Naive thymus-derived CD4-positive, alpha-beta T cell (primary cell): Measurements from ENCODE around the gene KL. TPM values are rescaled to one million over a fixed set of nuclear protein-coding genes. Genes with fewer than 3 reads are reported as not detected.
A peak's percentile ranks its signal among the peaks of the same experiment; 100 is the strongest.

ENCODE experiments used
- ATAC-seq: fragments of 150-1000 bp; cut with Tn5 transposase; 2 replicates; pipeline ENCODE4 v1.10.0; 2021; ENCODE audit warnings: mild to moderate bottlenecking, moderate library complexity
- CTCF ChIA-PET: fragments of 350-600 bp; sonication (Branson Sonifier 250); formaldehyde crosslinking; loops from one replicate; lab custom pipeline; 2021; ENCODE audit warnings: antibody characterized with exemption; lab: Charles Lee
- POLR2A ChIA-PET: fragments of 350-600 bp; sonication (Branson Sonifier 250); formaldehyde crosslinking; loops from one replicate; lab custom pipeline; 2021; ENCODE audit warnings: antibody characterized with exemption, inconsistent platforms; lab: Charles Lee
- DNase-seq, 9 donors: peaks; one replicate each; pipeline versions ENCODE4 v3.0.0 to v3.0.0-alpha.2; 2020 to 2022; ENCODE audit warnings: mixed read lengths in 1 of 9
- H3K27ac ChIP-seq: one replicate; pipeline ENCODE4 v1.7.0; 2013; ENCODE audit warnings: mild to moderate bottlenecking, low read depth, low read length, moderate library complexity
- H3K27me3 ChIP-seq, 2 donors: one replicate each; pipeline ENCODE4 v1.7.0; 2013; ENCODE audit warnings: low read length in 2 of 2, mild to moderate bottlenecking in 2 of 2, moderate library complexity in 2 of 2; ENCODE audit not compliant: control insufficient read depth in 2 of 2, insufficient read depth in 2 of 2
- H3K36me3 ChIP-seq, 3 experiments: 1 replicate in 2 of 3; 2 replicates in 1 of 3; pipeline ENCODE4 v1.7.0; 2013; ENCODE audit warnings: low read length in 3 of 3, mild to moderate bottlenecking in 3 of 3, moderate library complexity in 1 of 3; ENCODE audit not compliant: insufficient read depth in 3 of 3, control insufficient read depth in 2 of 3
- H3K4me1 ChIP-seq, 2 donors: one replicate each; pipeline ENCODE4 v1.7.0; 2013; ENCODE audit warnings: low read length in 2 of 2, mild to moderate bottlenecking in 2 of 2, moderate library complexity in 1 of 2; ENCODE audit not compliant: control insufficient read depth in 2 of 2, insufficient read depth in 2 of 2
- H3K4me3 ChIP-seq: 2 replicates; pipeline ENCODE4 v1.7.0; 2013; ENCODE audit warnings: mild to moderate bottlenecking, low read length
- H3K9me3 ChIP-seq, 3 experiments: 1 replicate in 2 of 3; 2 replicates in 1 of 3; pipeline ENCODE4 v1.7.0; 2013; ENCODE audit warnings: low read length in 3 of 3; ENCODE audit not compliant: control insufficient read depth in 2 of 3
- H3K27ac Mint-ChIP-seq, 9 donors: one replicate each; pipeline ENCODE4 v1.8.0; 2020 to 2022; ENCODE audit warnings: mixed read lengths in 9 of 9, mild to moderate bottlenecking in 8 of 9, moderate library complexity in 5 of 9, inconsistent platforms in 2 of 9
- H3K27me3 Mint-ChIP-seq, 5 donors: one replicate each; pipeline ENCODE4 v1.8.0; 2021 to 2022; ENCODE audit warnings: mixed read lengths in 5 of 5, mild to moderate bottlenecking in 1 of 5
- H3K36me3 Mint-ChIP-seq, 5 donors: one replicate each; pipeline ENCODE4 v1.8.0; 2020 to 2022; ENCODE audit warnings: mixed read lengths in 5 of 5, mild to moderate bottlenecking in 3 of 5, inconsistent platforms in 1 of 5
- H3K4me1 Mint-ChIP-seq, 7 donors: one replicate each; pipeline ENCODE4 v1.8.0; 2020 to 2022; ENCODE audit warnings: mixed read lengths in 7 of 7, mild to moderate bottlenecking in 3 of 7, inconsistent platforms in 1 of 7
- H3K4me3 Mint-ChIP-seq, 10 donors: one replicate each; pipeline ENCODE4 v1.8.0; 2020 to 2022; ENCODE audit warnings: mild to moderate bottlenecking in 10 of 10, mixed read lengths in 10 of 10, moderate library complexity in 6 of 10, inconsistent platforms in 2 of 10
- H3K9me3 Mint-ChIP-seq, 11 donors: one replicate each; pipeline ENCODE4 v1.8.0; 2020 to 2022; ENCODE audit warnings: mixed read lengths in 11 of 11, mild to moderate bottlenecking in 4 of 11, inconsistent platforms in 1 of 11, moderate library complexity in 1 of 11
- intact Hi-C, 2 donors: fragments of 100-400 bp; cut with micrococcal nuclease; formaldehyde crosslinking; loops; one replicate each; pipeline ENCODE4 v1.15.1; 2023
- polyA plus RNA-seq, 2 donors: library from polyadenylated mRNA; unstranded; fragments of 300-500 nt; fragmentation: Illumina TruSeq; gene quantifications; one replicate each; pipeline ENCODE4 v1.2.3, GENCODE V29; 2021
- total RNA-seq, 6 experiments: library from RNA in 5 of 6; stranded (reverse) in 5 of 6; gene quantifications; 1 replicate in 5 of 6; 2 replicates in 1 of 6; pipeline ENCODE4 v1.2.3 and lab custom pipeline; 2021 to 2026

The KL gene
- total and polyA plus RNA-seq, 7 experiments from 2014 or later, result 0.15 to 0.36 (median 0.22) TPM; not detected in 2

DNA sequence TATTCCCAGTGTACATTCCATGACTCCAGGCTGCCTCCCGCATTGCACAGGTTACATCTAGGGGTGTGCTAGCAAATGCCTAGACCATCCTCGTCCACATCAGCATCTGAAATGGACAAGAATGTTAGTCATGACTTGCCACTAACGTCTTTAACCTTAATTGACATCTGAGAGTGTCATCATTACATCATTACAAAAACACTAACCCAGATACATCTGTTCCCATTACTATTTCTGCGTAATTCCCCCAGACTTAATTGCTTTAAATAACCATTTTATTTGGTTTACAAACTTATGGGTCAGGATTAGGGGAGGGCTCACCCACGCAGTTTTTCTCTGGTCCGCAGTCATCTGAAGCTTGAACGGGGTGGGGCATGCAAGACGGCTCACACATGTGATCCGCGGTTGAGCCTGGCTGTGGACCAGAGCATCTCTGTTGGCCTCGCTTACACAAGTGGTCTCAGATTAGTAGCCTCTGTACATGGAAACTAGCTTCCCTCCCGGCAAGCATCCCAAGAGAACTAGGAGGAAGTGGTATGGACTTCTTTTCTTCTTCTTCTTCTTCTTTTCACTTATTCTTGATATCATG lies 15.9 kb downstream of the KL start:
- Histone ChIP-seq H3K9me3 (no peaks in the 10 kb centered on the region), H3K4me3 (no peak overlapping the region), H3K27ac (no peak overlapping the region), H3K4me1 (peaks cover 0 to 6% of the 10 kb centered on the region in 2 donors), H3K27me3 (no peaks in the 10 kb centered on the region), H3K36me3 (no peaks in the 10 kb centered on the region)
- no peak for ATAC-seq
- H3K27ac Mint-ChIP-seq, result peak overlapping the region in 1 of 9 donors; percentile 93
- peaks cover 9 to 35% (median 14%) of the 10 kb centered on the region in 5 donors for H3K27me3 Mint-ChIP-seq
- POLR2A ChIA-PET, result no interaction called here
- H3K36me3 Mint-ChIP-seq, result peaks cover 0 to 4% (median 3%) of the 10 kb centered on the region in 5 donors
- peaks cover 9 to 16% (median 13%) of the 10 kb centered on the region in 7 donors for H3K4me1 Mint-ChIP-seq
- CTCF ChIA-PET, result no interaction called here
- H3K9me3 Mint-ChIP-seq, result peaks cover 0 to 9% (median 0%) of the 10 kb centered on the region in 11 donors
- intact Hi-C loops, result no loop called here
- no peak for DNase-seq
- peak overlapping the region in 6 of 10 donors; percentile 6 to 89 (median 56) for H3K4me3 Mint-ChIP-seq

DNA sequence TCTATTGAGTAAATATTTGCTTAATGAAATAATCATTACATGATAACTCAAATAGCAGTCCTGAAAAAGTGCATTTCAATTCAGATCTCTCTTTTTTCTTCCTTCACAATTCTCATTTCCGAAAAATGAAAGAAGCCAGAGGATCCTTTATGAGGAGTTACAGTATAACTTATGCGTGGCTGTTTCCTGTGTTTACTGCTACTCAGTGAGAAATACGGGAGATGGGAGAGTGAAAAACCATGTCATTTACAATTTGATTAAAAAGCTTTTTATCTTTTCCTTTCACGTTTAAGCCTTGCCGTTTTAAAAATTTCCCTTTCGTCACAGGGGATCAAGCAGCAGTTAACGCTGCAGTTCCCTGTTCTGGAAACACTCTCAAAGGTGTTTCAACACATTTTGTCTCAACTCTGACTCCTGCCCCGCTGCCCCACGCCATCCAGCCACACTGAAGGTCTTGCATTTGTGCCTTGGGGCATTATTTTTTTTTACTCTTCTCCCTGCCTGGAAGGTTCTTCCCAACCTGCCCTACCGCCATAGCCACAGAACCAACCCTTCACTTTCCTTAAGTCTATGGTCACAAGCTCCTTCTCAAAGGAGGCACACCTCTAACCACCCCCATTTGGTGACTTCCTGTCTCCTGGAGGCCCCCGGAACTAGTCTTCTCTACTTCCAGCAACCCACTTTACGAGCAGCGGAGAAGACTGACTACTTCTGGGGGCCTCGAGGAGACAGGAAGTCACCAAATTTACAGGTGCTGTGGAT lies 17.0 kb downstream of the KL start:
- H3K36me3 ChIP-seq, result no peaks in the 10 kb centered on the region
- H3K4me1 ChIP-seq, result peaks cover 0 to 6% of the 10 kb centered on the region in 2 donors
- DNase-seq (peak in 6 of 9 donors; percentile 22 to 45 (median 36)), ATAC-seq (peak; percentile 71)
- ChIA-PET CTCF (interaction anchor here (0.6 kb wide), 1 partner anchor 363 kb away, joined by 3 read pairs; no protein-coding TSS in a partner anchor), POLR2A (interaction anchor here (1.5 kb wide), 1 partner anchor 510 kb away, joined by 3 read pairs; no protein-coding TSS in a partner anchor)
- Mint-ChIP-seq H3K27ac (peak overlapping the region; percentile 68 to 97 (median 85)), H3K36me3 (peaks cover 0 to 4% (median 3%) of the 10 kb centered on the region in 5 donors), H3K4me3 (peak overlapping the region; percentile 81 to 94 (median 87)), H3K9me3 (peaks cover 0 to 9% (median 0%) of the 10 kb centered on the region in 11 donors), H3K4me1 (peaks cover 9 to 16% (median 13%) of the 10 kb centered on the region in 7 donors), H3K27me3 (peaks cover 0 to 33% (median 9%) of the 10 kb centered on the region in 5 donors)
- no peaks in the 10 kb centered on the region for H3K9me3 ChIP-seq
- no peaks in the 10 kb centered on the region for H3K27me3 ChIP-seq
- intact Hi-C loops, result loop anchor here in 1 of 2 donors (1.0 kb wide), 1 partner anchor 509 kb away; no protein-coding TSS in a partner anchor
- peak overlapping the region; percentile 47 for H3K4me3 ChIP-seq
- H3K27ac ChIP-seq, result peak overlapping the region; percentile 42

DNA sequence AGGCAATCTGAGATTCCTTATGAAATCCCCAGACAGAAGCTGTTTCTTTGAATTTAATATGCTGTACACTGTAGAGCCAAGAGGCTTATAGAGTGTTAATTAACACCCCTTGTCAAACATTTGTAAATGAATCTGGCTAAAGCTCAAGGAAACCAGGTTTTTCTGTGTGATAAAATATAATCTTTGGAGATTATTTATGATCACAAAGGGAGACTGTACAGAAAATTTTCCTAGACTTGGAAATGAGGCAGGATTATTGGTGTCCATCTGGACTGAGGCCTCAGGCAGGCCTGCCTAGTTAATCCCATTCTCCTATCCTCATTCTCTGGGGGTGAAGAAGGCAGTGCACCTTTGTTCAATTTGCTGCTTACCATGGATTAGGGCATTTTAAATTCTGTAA lies 17.8 kb downstream of the KL start:
- DNase-seq (no peak), ATAC-seq (no peak)
- H3K4me3 Mint-ChIP-seq, result peak overlapping the region in 9 of 10 donors; percentile 81 to 94 (median 87)
- H3K27me3 Mint-ChIP-seq, result peaks cover 0 to 35% (median 7%) of the 10 kb centered on the region in 5 donors
- H3K27ac Mint-ChIP-seq, result peak overlapping the region in 3 of 9 donors; percentile 85 to 97 (median 93)
- H3K4me1 ChIP-seq, result peaks cover 0 to 6% of the 10 kb centered on the region in 2 donors
- no peaks in the 10 kb centered on the region for H3K27me3 ChIP-seq
- POLR2A ChIA-PET, result interaction anchor here (1.5 kb wide), 1 partner anchor 509 kb away, joined by 3 read pairs; no protein-coding TSS in a partner anchor
- no peaks in the 10 kb centered on the region for H3K36me3 ChIP-seq
- intact Hi-C loops, result loop anchor here in 1 of 2 donors (1.0 kb wide), 1 partner anchor 508 kb away; no protein-coding TSS in a partner anchor
- H3K27ac ChIP-seq, result no peak overlapping the region
- peaks cover 0 to 9% (median 0%) of the 10 kb centered on the region in 11 donors for H3K9me3 Mint-ChIP-seq
- H3K4me1 Mint-ChIP-seq, result peaks cover 9 to 16% (median 13%) of the 10 kb centered on the region in 7 donors
- H3K4me3 ChIP-seq, result peak overlapping the region; percentile 47
- CTCF ChIA-PET, result interaction anchor here (0.6 kb wide), 1 partner anchor 364 kb away, joined by 3 read pairs; no protein-coding TSS in a partner anchor
- H3K9me3 ChIP-seq, result no peaks in the 10 kb centered on the region
- H3K36me3 Mint-ChIP-seq, result peaks cover 0 to 4% (median 3%) of the 10 kb centered on the region in 5 donors

DNA sequence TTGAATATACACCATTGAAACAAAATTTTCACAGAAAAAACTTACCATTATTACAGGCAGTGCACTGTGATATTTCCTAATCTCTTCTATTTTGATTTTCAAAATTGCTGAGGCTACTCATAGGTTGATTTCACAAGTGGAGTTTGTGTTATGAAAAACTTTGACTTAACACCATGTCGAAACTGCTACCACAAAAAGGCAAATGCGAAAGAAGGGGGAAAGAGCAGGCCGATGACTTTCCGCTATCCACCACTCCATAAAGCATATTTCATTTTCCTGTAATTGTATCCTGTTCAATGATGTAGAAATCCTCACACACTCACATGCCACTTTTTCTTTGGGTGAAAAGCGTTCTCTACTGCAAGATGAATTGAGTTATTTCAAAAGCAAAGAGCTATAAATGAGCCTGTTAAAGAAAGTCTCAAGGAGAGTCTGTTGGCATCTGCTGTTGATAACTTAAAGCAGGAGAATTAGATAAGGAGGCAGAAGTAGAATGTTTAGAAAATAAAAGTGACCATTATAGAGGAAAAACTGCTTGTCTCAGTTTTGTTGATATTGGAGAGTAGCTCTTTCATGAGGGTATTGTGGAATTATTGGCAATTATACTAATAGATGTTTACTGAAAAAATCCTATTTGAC lies 18.8 kb downstream of the KL start:
- ChIA-PET CTCF (no interaction called here), POLR2A (no interaction called here)
- Mint-ChIP-seq H3K4me3 (peak overlapping the region in 3 of 10 donors; percentile 2 to 8 (median 3)), H3K9me3 (peaks cover 0 to 9% (median 0%) of the 10 kb centered on the region in 11 donors), H3K27me3 (peaks cover 0 to 35% (median 7%) of the 10 kb centered on the region in 5 donors), H3K27ac (peak overlapping the region in 1 of 9 donors; percentile 28), H3K36me3 (peaks cover 0 to 4% (median 3%) of the 10 kb centered on the region in 5 donors), H3K4me1 (peaks cover 9 to 16% (median 13%) of the 10 kb centered on the region in 7 donors)
- intact Hi-C loops, result no loop called here
- H3K9me3 ChIP-seq, result no peaks in the 10 kb centered on the region
- ATAC-seq (no peak), DNase-seq (no peak)
- H3K27ac ChIP-seq, result no peak overlapping the region
- no peaks in the 10 kb centered on the region for H3K36me3 ChIP-seq
- H3K4me1 ChIP-seq, result peaks cover 0 to 6% of the 10 kb centered on the region in 2 donors
- H3K4me3 ChIP-seq, result no peak overlapping the region
- no peaks in the 10 kb centered on the region for H3K27me3 ChIP-seq

DNA sequence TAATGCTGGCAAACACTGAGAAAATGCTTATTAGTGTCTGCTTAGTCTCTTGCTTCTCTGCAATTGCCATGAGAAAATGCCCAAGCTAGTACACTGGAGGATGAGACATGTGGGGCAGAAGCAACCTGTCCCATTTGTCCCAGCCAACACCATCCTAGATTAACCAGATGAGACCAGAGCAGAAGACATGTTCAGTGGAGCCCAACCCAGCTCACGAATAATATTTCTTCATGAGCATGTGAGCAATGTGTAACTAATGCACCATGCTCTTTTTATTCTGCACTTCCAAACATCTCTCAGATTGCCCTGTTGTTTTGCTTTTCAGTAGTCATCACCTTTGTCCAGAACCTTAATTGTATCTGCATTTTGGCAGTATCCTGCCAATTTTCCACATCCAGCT lies 21.4 kb downstream of the KL start:
- ChIA-PET CTCF (no interaction called here), POLR2A (no interaction called here)
- Histone ChIP-seq H3K4me3 (no peak overlapping the region), H3K4me1 (peaks cover 0 to 6% of the 10 kb centered on the region in 2 donors), H3K9me3 (no peaks in the 10 kb centered on the region), H3K27ac (no peak overlapping the region), H3K27me3 (no peaks in the 10 kb centered on the region), H3K36me3 (no peaks in the 10 kb centered on the region)
- Mint-ChIP-seq H3K36me3 (peaks cover 0 to 4% (median under 1%) of the 10 kb centered on the region in 5 donors), H3K27me3 (peaks cover 0 to 16% (median 0%) of the 10 kb centered on the region in 5 donors), H3K27ac (no peak overlapping the region), H3K9me3 (peaks cover 0 to 5% (median 0%) of the 10 kb centered on the region in 11 donors), H3K4me3 (no peak overlapping the region), H3K4me1 (peaks cover 8 to 13% (median 11%) of the 10 kb centered on the region in 7 donors)
- intact Hi-C loops, result no loop called here
- ATAC-seq (no peak), DNase-seq (no peak)

DNA sequence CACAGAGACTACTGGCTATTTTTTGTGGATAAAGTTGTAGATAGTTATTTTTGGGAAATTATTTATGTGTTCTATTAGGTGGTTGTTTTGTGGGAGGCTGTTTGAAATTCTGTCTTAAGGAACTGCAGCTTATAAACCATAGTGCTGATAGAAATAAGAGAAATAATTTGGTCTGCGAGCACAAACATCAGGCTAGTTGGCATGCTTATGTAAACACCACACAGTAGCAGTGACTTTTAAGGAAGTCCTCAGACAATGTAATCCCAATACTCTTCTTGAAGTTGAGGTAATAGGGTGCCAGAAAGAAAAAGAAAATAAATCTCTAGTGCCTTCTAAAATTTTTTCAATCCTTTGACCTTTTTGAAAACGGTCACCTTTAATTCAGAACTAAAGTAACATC lies 23.9 kb downstream of the KL start:
- H3K36me3 Mint-ChIP-seq, result no peaks in the 10 kb centered on the region
- Histone ChIP-seq H3K4me3 (no peak overlapping the region), H3K9me3 (no peaks in the 10 kb centered on the region), H3K4me1 (no peaks in the 10 kb centered on the region), H3K36me3 (no peaks in the 10 kb centered on the region), H3K27ac (no peak overlapping the region), H3K27me3 (no peaks in the 10 kb centered on the region)
- intact Hi-C loops, result no loop called here
- H3K27ac Mint-ChIP-seq, result no peak overlapping the region
- H3K27me3 Mint-ChIP-seq, result peaks cover 0 to 16% (median 12%) of the 10 kb centered on the region in 5 donors
- H3K9me3 Mint-ChIP-seq, result peaks cover 0 to 2% (median 0%) of the 10 kb centered on the region in 11 donors
- no peak overlapping the region for H3K4me3 Mint-ChIP-seq
- POLR2A ChIA-PET, result no interaction called here
- CTCF ChIA-PET, result no interaction called here
- no peaks in the 10 kb centered on the region for H3K4me1 Mint-ChIP-seq
- DNase-seq (no peak), ATAC-seq (no peak)
